NCI-H2227 (cell line): Measurements from ENCODE around the gene TSEN2.
"Not testable (repeated sequence)": the region's sequence is repeated elsewhere in the genome, so short reads cannot be mapped to it uniquely, and the experiment has no call there.

Experiments
- DNase-seq: peaks from one replicate; lab custom pipeline; 2025; ENCODE audit not compliant: unreplicated experiment; lab: John Stamatoyannopoulos, UW

The TSEN2 gene

GRCh38 chr3:12451960-12452359 is 32.3 kb upstream of the TSEN2 start:
- no peak for DNase-seq

- DNase-seq: no peak
These were observed 31.6 kb upstream of the TSEN2 start for GRCh38 chr3:12452361-12453330.

- DNase-seq: no peak
These were observed 30.0 kb upstream of the TSEN2 start for GRCh38 chr3:12454076-12454815.

- no peak for DNase-seq
These were observed 29.5 kb upstream of the TSEN2 start for GRCh38 chr3:12454816-12455121.

- no peak for DNase-seq
These were observed 28.5 kb upstream of the TSEN2 start for GRCh38 chr3:12455740-12456139.

GRCh38 chr3:12456441-12456840 is 27.8 kb upstream of the TSEN2 start:
- DNase-seq: no peak

- DNase-seq: not testable (repeated sequence)
These were observed 26.9 kb upstream of the TSEN2 start for GRCh38 chr3:12457380-12457779.

GRCh38 chr3:12458901-12459300 is 25.4 kb upstream of the TSEN2 start:
- DNase-seq: no peak

- DNase-seq: no peak
These were observed 24.2 kb upstream of the TSEN2 start for GRCh38 chr3:12460127-12460526.

- DNase-seq: no peak
These were observed 23.1 kb upstream of the TSEN2 start for GRCh38 chr3:12461097-12461649.

GRCh38 chr3:12462159-12462947 is 21.9 kb upstream of the TSEN2 start:
- no peak for DNase-seq

- no peak for DNase-seq
These were observed 20.6 kb upstream of the TSEN2 start for GRCh38 chr3:12463686-12464085.

GRCh38 chr3:12464181-12464580 is 20.1 kb upstream of the TSEN2 start:
- no peak for DNase-seq

- DNase-seq: no peak
These were observed 19.0 kb upstream of the TSEN2 start for GRCh38 chr3:12465151-12465835.

GRCh38 chr3:12465836-12466225 is 18.4 kb upstream of the TSEN2 start:
- no peak for DNase-seq

GRCh38 chr3:12467746-12468145 is 16.5 kb upstream of the TSEN2 start:
- no peak for DNase-seq

- DNase-seq: no peak
These were observed 16.0 kb upstream of the TSEN2 start for GRCh38 chr3:12468276-12468675.

GRCh38 chr3:12468757-12469156 is 15.5 kb upstream of the TSEN2 start:
- DNase-seq: no peak

GRCh38 chr3:12469222-12469621 is 15.1 kb upstream of the TSEN2 start:
- DNase-seq: not testable (repeated sequence)

GRCh38 chr3:12470111-12470510 is 14.2 kb upstream of the TSEN2 start:
- DNase-seq: no peak

GRCh38 chr3:12470680-12471079 is 13.6 kb upstream of the TSEN2 start:
- DNase-seq: no peak
